Measurements from ENCODE around the gene SLC16A10. TPM values are rescaled to one million over a fixed set of nuclear protein-coding genes. Genes with fewer than 3 reads are reported as not detected.
A peak's percentile ranks its signal among the peaks of the same experiment; 100 is the strongest.

The SLC16A10 gene
- total and polyA plus RNA-seq, 2 of the 13 experiments (the other 11 are each of a cell fraction or from before 2014, with no cell fraction given) = 8.2 to 20.1 TPM

- Histone ChIP-seq H3K9ac (ENCODE audit: insufficient read depth, low read depth, low read length) (no peak overlapping the region), H3K79me2 (ENCODE audit: insufficient read depth, low read length) (peaks cover 3% of the 10 kb centered on the region), H3K4me1 (ENCODE audit: insufficient read depth, low read length) (peaks cover 39% of the 10 kb centered on the region), H2AFZ (ENCODE audit: low read length) (no peak overlapping the region), H4K20me1 (ENCODE audit: insufficient read depth, low read length) (no peaks in the 10 kb centered on the region), H3K4me2 (ENCODE audit: low read depth, low read length) (no peak overlapping the region), H3K36me3 (replicated peaks in 1 of 2; ENCODE audit: control insufficient read depth in 1 of 2, insufficient read depth in 2 of 2, low read length in 2 of 2) (no peaks in the 10 kb centered on the region), H3K27me3 (ENCODE audit: control insufficient read depth in 1 of 2, insufficient read depth in 2 of 2, low read length in 2 of 2) (no peaks in the 10 kb centered on the region), H3K27ac (ENCODE audit: extremely low read length, insufficient read depth, low read length) (no peak overlapping the region), H3K9me3 (ENCODE audit: low read length) (no peaks in the 10 kb centered on the region), H3K4me3 (replicated peaks in 1 of 3; ENCODE audit: insufficient read depth in 1 of 3, low read depth in 2 of 3, low read length in 3 of 3) (no peak overlapping the region)
- TF ChIP-seq SP2 (CRISPR knock-in tag; IDR thresholded peaks at IDR 0.05) (no peak), CEBPZ (IDR thresholded peaks at IDR 0.05; ENCODE audit: low read length) (no peak), NR2F2 (IDR thresholded peaks at IDR 0.05; ENCODE audit: borderline replicate concordance, low read depth) (no peak), ZNF770 (CRISPR knock-in tag; IDR thresholded peaks at IDR 0.05) (peak; percentile 85)
- in situ Hi-C loops (cut with HindIII; ENCODE audit: extremely low pct_ligation_motif_present, low pct_unique_long_range_greater_than_20kb) = no loop called here
- ChIA-PET POLR2A (no interaction called here), CTCF (ENCODE audit: low intra/inter-chr PET ratio, low total read pairs) (no interaction called here)
- ATAC-seq = no peak
- WGBS (ENCODE audit: low lambda C conversion rate) = 92% methylated on average over 6 of the region's 6 CpGs
- DNase-seq (ENCODE audit: low spot score) = no peak
- intact Hi-C loops (cut with micrococcal nuclease; ENCODE audit: unreplicated experiment) = loop anchor here (5.0 kb wide), 1 partner anchor 167 kb away; the partner anchor contains the start of gene SLC16A10
- no TSS peak for BruUV-seq (replicated peaks)
- FAIRE-seq = no peak
Observed at GRCh38 chr6:111254779-111255166, 167.5 kb downstream of the SLC16A10 start.
